K562 (cell line): ENCODE measurements around the gene COL8A2. TPM values are rescaled to one million over a fixed set of nuclear protein-coding genes. Genes with fewer than 3 reads are reported as not detected.

Source experiments
- SAP30 ChIP-seq: fragments of 200-600 bp; sonication (generic); IDR thresholded peaks from 2 replicates; pipeline ENCODE4 v1.6.1; 2012; ENCODE audit warnings: borderline replicate concordance, low read depth, mild to moderate bottlenecking, moderate library complexity, low read length, control low read depth, inconsistent platforms; ENCODE audit not compliant: insufficient read depth, poor library complexity, severe bottlenecking
- polyA plus RNA-seq, 8 experiments: library from polyadenylated mRNA; depleted of rRNA in 4 of 8; stranded (reverse) in 5 of 8; unstranded in 3 of 8; fragments of >200 nt; fragmentation: Nextera tagmentation in 2 of 8; fragmentation: Illumina TruSeq in 1 of 8; extraction: Ambion mirVana in 2 of 8; extraction: Trizol in 1 of 8; gene quantifications; 2 replicates each; pipeline versions ENCODE4 v1.2.1 to v1.2.3, GENCODE V29; 2011 to 2014; ENCODE audit warnings: inconsistent platforms in 1 of 8, missing spikeins in 1 of 8
- total RNA-seq, 7 experiments: library from RNA; depleted of rRNA in 6 of 7; stranded (reverse); fragments of >200 nt in 6 of 7; fragmentation: Illumina TruSeq in 2 of 7; extraction: Trizol in 2 of 7; gene quantifications; 2 replicates each; pipeline versions ENCODE4 v1.2.1 to v1.2.3, GENCODE V29; 2011 to 2021; ENCODE audit warnings: low replicate concordance in 1 of 7

The COL8A2 gene
- total and polyA plus RNA-seq, 9 of the 15 experiments (the other 6 are each of a cell fraction or from before 2014, with no cell fraction given), result 0.03 to 0.14 (median 0.04) TPM; not detected in 5

GRCh38 chr1:36051821-36052220 lies 73.2 kb downstream of the COL8A2 start (continued):
- TF ChIP-seq SAP30, result no peak

Other genes starting within 250 kb of the COL8A2 start
Only the 7 nearest of the 9 such genes appear.
- 19.2 and 21.8 TPM in 2 replicates for gene AGO3, start 194.1 kb downstream of the COL8A2 start, total RNA-seq (2014; rRNA removed)
- gene AGO3, start 194.1 kb downstream of the COL8A2 start, total RNA-seq (2014; rRNA removed; fragmentation: Illumina TruSeq; extraction: Trizol), result 31.2 and 36.0 TPM in 2 replicates
- 22.7 and 24.6 TPM in 2 replicates for gene AGO3, start 194.1 kb downstream of the COL8A2 start, total RNA-seq (2015; rRNA removed; fragmentation: Illumina TruSeq; extraction: Trizol)
- 26.3 and 31.1 TPM in 2 replicates for gene AGO3, start 194.1 kb downstream of the COL8A2 start, total RNA-seq (2021)
- gene AGO3, start 194.1 kb downstream of the COL8A2 start, polyA plus RNA-seq (2011; rRNA removed), result 41.5 and 47.3 TPM in 2 replicates
- 25.7 and 28.4 TPM in 2 replicates for gene AGO3, start 194.1 kb downstream of the COL8A2 start, polyA plus RNA-seq (2014; fragmentation: Illumina TruSeq; extraction: Trizol)
- 1 to 10 TPM; 4.5 to 4.6 TPM for gene AGO3, start 194.1 kb downstream of the COL8A2 start, polyA plus RNA-seq (2014; fragmentation: Nextera tagmentation; extraction: Ambion mirVana)
- 17.3 and 20.3 TPM in 2 replicates for gene AGO3, start 194.1 kb downstream of the COL8A2 start, polyA plus RNA-seq (2014; rRNA removed)
- gene TEKT2, start 41.1 kb downstream of the COL8A2 start, total RNA-seq (2014; rRNA removed), result 0.36 TPM in 1 of 2 replicates, not detected in the other
- gene TEKT2, start 41.1 kb downstream of the COL8A2 start, total RNA-seq (2014; rRNA removed; fragmentation: Illumina TruSeq; extraction: Trizol), result 0.19 TPM in 1 of 2 replicates, not detected in the other
- 0.19 and 0.40 TPM in 2 replicates for gene TEKT2, start 41.1 kb downstream of the COL8A2 start, total RNA-seq (2015; rRNA removed; fragmentation: Illumina TruSeq; extraction: Trizol)
- gene TEKT2, start 41.1 kb downstream of the COL8A2 start, total RNA-seq (2021), result 0.60 and 0.78 TPM in 2 replicates
- 0.06 and 0.24 TPM in 2 replicates for gene TEKT2, start 41.1 kb downstream of the COL8A2 start, polyA plus RNA-seq (2011; rRNA removed)
- 0.24 and 0.37 TPM in 2 replicates for gene TEKT2, start 41.1 kb downstream of the COL8A2 start, polyA plus RNA-seq (2014; fragmentation: Illumina TruSeq; extraction: Trizol)
- gene TEKT2, start 41.1 kb downstream of the COL8A2 start, polyA plus RNA-seq (2014; fragmentation: Nextera tagmentation; extraction: Ambion mirVana), result under 1 TPM; 0.08 to 0.14 TPM
- gene TEKT2, start 41.1 kb downstream of the COL8A2 start, polyA plus RNA-seq (2014; rRNA removed), result 0.19 and 0.94 TPM in 2 replicates
- 40.0 and 52.5 TPM in 2 replicates for gene ADPRS, start 36.3 kb downstream of the COL8A2 start, total RNA-seq (2014; rRNA removed)
- 15.1 and 21.2 TPM in 2 replicates for gene ADPRS, start 36.3 kb downstream of the COL8A2 start, total RNA-seq (2014; rRNA removed; fragmentation: Illumina TruSeq; extraction: Trizol)
- gene ADPRS, start 36.3 kb downstream of the COL8A2 start, total RNA-seq (2015; rRNA removed; fragmentation: Illumina TruSeq; extraction: Trizol), result 26.7 and 27.4 TPM in 2 replicates
- 30.9 and 33.4 TPM in 2 replicates for gene ADPRS, start 36.3 kb downstream of the COL8A2 start, total RNA-seq (2021)
- 34.4 and 37.0 TPM in 2 replicates for gene ADPRS, start 36.3 kb downstream of the COL8A2 start, polyA plus RNA-seq (2011; rRNA removed)
- 25.2 and 26.7 TPM in 2 replicates for gene ADPRS, start 36.3 kb downstream of the COL8A2 start, polyA plus RNA-seq (2014; fragmentation: Illumina TruSeq; extraction: Trizol)
- 1 to 10 TPM; 5.9 to 8.4 TPM for gene ADPRS, start 36.3 kb downstream of the COL8A2 start, polyA plus RNA-seq (2014; fragmentation: Nextera tagmentation; extraction: Ambion mirVana)
- gene ADPRS, start 36.3 kb downstream of the COL8A2 start, polyA plus RNA-seq (2014; rRNA removed), result 29.9 and 37.2 TPM in 2 replicates
- 132 and 141 TPM in 2 replicates for gene TRAPPC3, start 24.3 kb upstream of the COL8A2 start, total RNA-seq (2014; rRNA removed)
- 109 and 114 TPM in 2 replicates for gene TRAPPC3, start 24.3 kb upstream of the COL8A2 start, total RNA-seq (2014; rRNA removed; fragmentation: Illumina TruSeq; extraction: Trizol)
- gene TRAPPC3, start 24.3 kb upstream of the COL8A2 start, total RNA-seq (2015; rRNA removed; fragmentation: Illumina TruSeq; extraction: Trizol), result 112 and 115 TPM in 2 replicates
- 83.4 and 90.9 TPM in 2 replicates for gene TRAPPC3, start 24.3 kb upstream of the COL8A2 start, total RNA-seq (2021)
- gene TRAPPC3, start 24.3 kb upstream of the COL8A2 start, polyA plus RNA-seq (2011; rRNA removed), result 128 and 141 TPM in 2 replicates
- gene TRAPPC3, start 24.3 kb upstream of the COL8A2 start, polyA plus RNA-seq (2014; fragmentation: Illumina TruSeq; extraction: Trizol), result 127 and 140 TPM in 2 replicates
- 10 to 100 TPM; 20.6 to 41.8 TPM for gene TRAPPC3, start 24.3 kb upstream of the COL8A2 start, polyA plus RNA-seq (2014; fragmentation: Nextera tagmentation; extraction: Ambion mirVana)
- 119 and 142 TPM in 2 replicates for gene TRAPPC3, start 24.3 kb upstream of the COL8A2 start, polyA plus RNA-seq (2014; rRNA removed)
- 72.8 and 74.4 TPM in 2 replicates for gene MAP7D1, start 30.9 kb upstream of the COL8A2 start, total RNA-seq (2014; rRNA removed)
- gene MAP7D1, start 30.9 kb upstream of the COL8A2 start, total RNA-seq (2014; rRNA removed; fragmentation: Illumina TruSeq; extraction: Trizol), result 17.4 and 20.8 TPM in 2 replicates
- 34.5 and 37.8 TPM in 2 replicates for gene MAP7D1, start 30.9 kb upstream of the COL8A2 start, total RNA-seq (2015; rRNA removed; fragmentation: Illumina TruSeq; extraction: Trizol)
- gene MAP7D1, start 30.9 kb upstream of the COL8A2 start, total RNA-seq (2021), result 101 and 108 TPM in 2 replicates
- gene MAP7D1, start 30.9 kb upstream of the COL8A2 start, polyA plus RNA-seq (2011; rRNA removed), result 17.2 and 18.4 TPM in 2 replicates
- 49.2 and 53.7 TPM in 2 replicates for gene MAP7D1, start 30.9 kb upstream of the COL8A2 start, polyA plus RNA-seq (2014; fragmentation: Illumina TruSeq; extraction: Trizol)
- gene MAP7D1, start 30.9 kb upstream of the COL8A2 start, polyA plus RNA-seq (2014; fragmentation: Nextera tagmentation; extraction: Ambion mirVana), result 1 to 10 TPM; 3.6 to 4.4 TPM
- gene MAP7D1, start 30.9 kb upstream of the COL8A2 start, polyA plus RNA-seq (2014; rRNA removed), result 53.8 and 54.7 TPM in 2 replicates
- gene THRAP3, start 99.2 kb upstream of the COL8A2 start, total RNA-seq (2014; rRNA removed), result 67.9 and 70.5 TPM in 2 replicates
- gene THRAP3, start 99.2 kb upstream of the COL8A2 start, total RNA-seq (2014; rRNA removed; fragmentation: Illumina TruSeq; extraction: Trizol), result 100 and 118 TPM in 2 replicates
- 125 and 128 TPM in 2 replicates for gene THRAP3, start 99.2 kb upstream of the COL8A2 start, total RNA-seq (2015; rRNA removed; fragmentation: Illumina TruSeq; extraction: Trizol)
- 107 and 123 TPM in 2 replicates for gene THRAP3, start 99.2 kb upstream of the COL8A2 start, total RNA-seq (2021)
- 101 and 113 TPM in 2 replicates for gene THRAP3, start 99.2 kb upstream of the COL8A2 start, polyA plus RNA-seq (2011; rRNA removed)
- gene THRAP3, start 99.2 kb upstream of the COL8A2 start, polyA plus RNA-seq (2014; fragmentation: Illumina TruSeq; extraction: Trizol), result 133 TPM in 2 replicates
- gene THRAP3, start 99.2 kb upstream of the COL8A2 start, polyA plus RNA-seq (2014; fragmentation: Nextera tagmentation; extraction: Ambion mirVana), result 100 to 1,000 TPM in 1 of 2 experiments, 10 to 100 TPM in 1; 66.2 to 135 TPM
- gene THRAP3, start 99.2 kb upstream of the COL8A2 start, polyA plus RNA-seq (2014; rRNA removed), result 76.9 and 99.0 TPM in 2 replicates
- 1.4 and 3.0 TPM in 2 replicates for gene SH3D21, start 181.1 kb upstream of the COL8A2 start, total RNA-seq (2014; rRNA removed)
- gene SH3D21, start 181.1 kb upstream of the COL8A2 start, total RNA-seq (2014; rRNA removed; fragmentation: Illumina TruSeq; extraction: Trizol), result 0.89 and 1.1 TPM in 2 replicates
- 1.7 and 1.8 TPM in 2 replicates for gene SH3D21, start 181.1 kb upstream of the COL8A2 start, total RNA-seq (2015; rRNA removed; fragmentation: Illumina TruSeq; extraction: Trizol)
- gene SH3D21, start 181.1 kb upstream of the COL8A2 start, total RNA-seq (2021), result 3.0 and 4.3 TPM in 2 replicates
- gene SH3D21, start 181.1 kb upstream of the COL8A2 start, polyA plus RNA-seq (2011; rRNA removed), result 2.7 and 5.6 TPM in 2 replicates
- 3.0 and 4.5 TPM in 2 replicates for gene SH3D21, start 181.1 kb upstream of the COL8A2 start, polyA plus RNA-seq (2014; fragmentation: Illumina TruSeq; extraction: Trizol)
- gene SH3D21, start 181.1 kb upstream of the COL8A2 start, polyA plus RNA-seq (2014; fragmentation: Nextera tagmentation; extraction: Ambion mirVana), result under 1 TPM; 0.01 to 0.07 TPM
- gene SH3D21, start 181.1 kb upstream of the COL8A2 start, polyA plus RNA-seq (2014; rRNA removed), result 3.3 and 4.7 TPM in 2 replicates